Measurements from ENCODE around the gene ZFP92.

The ZFP92 gene

GRCh38 chrX:153435845-153436244, 24.6 kb downstream of the ZFP92 start:
- no peak for DNase-seq

GRCh38 chrX:153438532-153438931, 27.3 kb downstream of the ZFP92 start:
- peak in 13 of 56 donors; percentile 1 to 43 (median 4) for DNase-seq

GRCh38 chrX:153439977-153440376, 28.7 kb downstream of the ZFP92 start:
- no peak for DNase-seq

GRCh38 chrX:153440556-153441135, 29.4 kb downstream of the ZFP92 start:
- no peak for DNase-seq

GRCh38 chrX:153441296-153441695, 30.0 kb downstream of the ZFP92 start:
- DNase-seq: no peak

GRCh38 chrX:153441981-153442380, 30.7 kb downstream of the ZFP92 start:
- DNase-seq: no peak

- no peak for DNase-seq
These were observed 31.2 kb downstream of the ZFP92 start for GRCh38 chrX:153442463-153442862.

GRCh38 chrX:153443476-153444332, 32.4 kb downstream of the ZFP92 start:
- DNase-seq: no peak

- DNase-seq: no peak
These were observed 33.2 kb downstream of the ZFP92 start for GRCh38 chrX:153444333-153445011.

- DNase-seq: no peak
These were observed 34.0 kb downstream of the ZFP92 start for GRCh38 chrX:153445106-153445855.

- DNase-seq: no peak
These were observed 34.8 kb downstream of the ZFP92 start, which contains the start of gene TREX2 for GRCh38 chrX:153445856-153446635. Gene TREX2 (minus strand): TSS chrX:153446056. CDS start chrX:153445430, 626 bp downstream.

GRCh38 chrX:153446636-153446936, 35.3 kb downstream of the ZFP92 start:
- no peak for DNase-seq

- DNase-seq: no peak
These were observed 35.8 kb downstream of the ZFP92 start for GRCh38 chrX:153446950-153447580.

- DNase-seq: no peak
These were observed 36.3 kb downstream of the ZFP92 start for GRCh38 chrX:153447581-153447960.

- DNase-seq: no peak
These were observed 37.5 kb downstream of the ZFP92 start for GRCh38 chrX:153448556-153449367.

- no peak for DNase-seq
These were observed 38.3 kb downstream of the ZFP92 start for GRCh38 chrX:153449368-153450113.

- no peak for DNase-seq
These were observed 39.1 kb downstream of the ZFP92 start for GRCh38 chrX:153450114-153450948.

GRCh38 chrX:153450949-153451277, 39.6 kb downstream of the ZFP92 start:
- no peak for DNase-seq
